A673 (cell line): ENCODE measurements around the gene KCNH8.

ENCODE experiments used
- EZH2 ChIP-seq: fragments of 200-600 bp; sonication (generic); IDR thresholded peaks from 2 replicates; pipeline ENCODE4 v1.6.1; 2017; ENCODE audit warnings: borderline replicate concordance, low read depth, mild to moderate bottlenecking, mixed read lengths, antibody characterized with exemption, low read length; ENCODE audit not compliant: poor library complexity, severe bottlenecking
- TF ChIP-seq, protein P1 (sequence below): fragments of 300-800, 200-600 bp; sonication (generic); conservative IDR thresholded peaks from 2 replicates; pipeline ENCODE4 v1.5.1; 2017; ENCODE audit warnings: low read depth, mild to moderate bottlenecking, antibody characterized with exemption, low read length, moderate library complexity, mixed read lengths

DNA sequence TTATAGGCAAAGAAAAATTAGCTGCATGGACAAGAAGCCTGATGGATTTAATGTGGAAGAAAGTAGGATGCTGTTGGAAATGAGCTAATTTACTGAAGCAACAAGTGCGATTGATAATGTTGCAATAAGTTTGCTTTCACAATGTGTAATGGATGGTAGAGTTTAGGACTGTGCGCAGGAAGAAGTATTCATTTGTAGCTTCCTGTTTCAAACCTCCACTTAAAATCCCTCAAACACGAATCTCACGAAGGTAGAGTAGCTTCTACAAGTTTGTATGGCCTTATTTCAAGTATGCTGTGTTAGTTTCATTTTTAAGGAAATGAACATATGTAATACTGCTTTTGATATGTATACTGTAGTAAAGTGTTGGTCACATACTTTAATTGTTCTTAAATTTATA, 42.3 kb downstream of the KCNH8 start:
- TF ChIP-seq, protein P1, sequence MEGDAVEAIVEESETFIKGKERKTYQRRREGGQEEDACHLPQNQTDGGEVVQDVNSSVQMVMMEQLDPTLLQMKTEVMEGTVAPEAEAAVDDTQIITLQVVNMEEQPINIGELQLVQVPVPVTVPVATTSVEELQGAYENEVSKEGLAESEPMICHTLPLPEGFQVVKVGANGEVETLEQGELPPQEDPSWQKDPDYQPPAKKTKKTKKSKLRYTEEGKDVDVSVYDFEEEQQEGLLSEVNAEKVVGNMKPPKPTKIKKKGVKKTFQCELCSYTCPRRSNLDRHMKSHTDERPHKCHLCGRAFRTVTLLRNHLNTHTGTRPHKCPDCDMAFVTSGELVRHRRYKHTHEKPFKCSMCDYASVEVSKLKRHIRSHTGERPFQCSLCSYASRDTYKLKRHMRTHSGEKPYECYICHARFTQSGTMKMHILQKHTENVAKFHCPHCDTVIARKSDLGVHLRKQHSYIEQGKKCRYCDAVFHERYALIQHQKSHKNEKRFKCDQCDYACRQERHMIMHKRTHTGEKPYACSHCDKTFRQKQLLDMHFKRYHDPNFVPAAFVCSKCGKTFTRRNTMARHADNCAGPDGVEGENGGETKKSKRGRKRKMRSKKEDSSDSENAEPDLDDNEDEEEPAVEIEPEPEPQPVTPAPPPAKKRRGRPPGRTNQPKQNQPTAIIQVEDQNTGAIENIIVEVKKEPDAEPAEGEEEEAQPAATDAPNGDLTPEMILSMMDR: no peak
- no peak for TF ChIP-seq EZH2
